Activated CD4-positive, alpha-beta T cell treated with anti-CD3 and anti-CD28 coated beads, Interleukin-2, amount 10 ng/mL, durations not matched to agents 24 days and 14 days (primary cell): ENCODE data around the gene LRRC7. TPM values are rescaled to one million over a fixed set of nuclear protein-coding genes. Genes with fewer than 3 reads are reported as not detected.

Source experiments
- DNase-seq: peaks from one replicate; pipeline ENCODE4 v3.0.0; 2022
- H3K27ac Mint-ChIP-seq: one replicate; pipeline ENCODE4 v1.8.0; 2022; ENCODE audit warnings: mild to moderate bottlenecking, mixed read lengths
- H3K27me3 Mint-ChIP-seq: one replicate; pipeline ENCODE4 v1.8.0; 2022; ENCODE audit warnings: mixed read lengths
- H3K36me3 Mint-ChIP-seq: one replicate; pipeline ENCODE4 v1.8.0; 2022; ENCODE audit warnings: low read depth, mild to moderate bottlenecking, mixed read lengths
- H3K4me1 Mint-ChIP-seq: one replicate; pipeline ENCODE4 v1.8.0; 2021; ENCODE audit warnings: mixed read lengths
- H3K4me3 Mint-ChIP-seq: one replicate; pipeline ENCODE4 v1.8.0; 2022; ENCODE audit warnings: mild to moderate bottlenecking, moderate library complexity, mixed read lengths
- H3K9me3 Mint-ChIP-seq: one replicate; pipeline ENCODE4 v1.8.0; 2021; ENCODE audit warnings: mixed read lengths
- intact Hi-C: fragments of 100-400 bp; cut with micrococcal nuclease; formaldehyde crosslinking; loops from one replicate; pipeline ENCODE4 v1.15.1; 2023
- total RNA-seq: library from RNA; stranded (reverse); gene quantifications from 2 replicates; pipeline ENCODE4 v1.2.3, GENCODE V29; 2022

LRRC7 gene
- total RNA-seq, 1 donor from 2014 or later = 0.07 TPM

DNA sequence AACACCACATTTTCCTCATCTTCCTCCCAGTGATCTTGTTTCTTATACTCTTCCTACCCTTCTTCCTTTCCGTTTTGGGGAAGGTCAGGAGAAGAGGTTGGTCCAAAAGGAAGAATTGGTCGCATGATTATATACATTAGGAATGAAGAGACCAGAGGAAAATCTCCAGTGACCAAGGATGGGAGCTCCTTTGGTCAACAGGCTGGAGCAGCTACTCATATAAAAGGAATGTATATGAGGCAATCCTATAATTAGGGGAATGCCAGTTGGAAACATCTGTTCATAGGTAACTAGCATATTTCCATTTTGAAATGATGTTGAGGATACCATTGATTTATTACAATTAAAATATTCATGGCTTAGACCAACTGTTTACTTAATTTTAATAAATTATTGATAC, 523.2 kb downstream of the LRRC7 start:
- intact Hi-C loops = no loop called here
- Mint-ChIP-seq H3K27me3 (peaks cover 5% of the 10 kb centered on the region), H3K36me3 (no peaks in the 10 kb centered on the region), H3K27ac (no peak overlapping the region), H3K9me3 (no peaks in the 10 kb centered on the region), H3K4me3 (no peak overlapping the region), H3K4me1 (no peaks in the 10 kb centered on the region)
- no peak for DNase-seq

GRCh38 chr1:70091811-70092210, 524.1 kb downstream of the LRRC7 start:
- Mint-ChIP-seq H3K36me3 (no peaks in the 10 kb centered on the region), H3K27me3 (peaks cover 5% of the 10 kb centered on the region), H3K9me3 (no peaks in the 10 kb centered on the region), H3K4me3 (no peak overlapping the region), H3K4me1 (no peaks in the 10 kb centered on the region), H3K27ac (no peak overlapping the region)
- intact Hi-C loops = no loop called here
- DNase-seq = no peak

- peaks cover 5% of the 10 kb centered on the region for H3K27me3 Mint-ChIP-seq
- intact Hi-C loops = no loop called here
- no peak overlapping the region for H3K4me3 Mint-ChIP-seq
- no peak overlapping the region for H3K27ac Mint-ChIP-seq
- DNase-seq = no peak
- no peaks in the 10 kb centered on the region for H3K36me3 Mint-ChIP-seq
- no peaks in the 10 kb centered on the region for H3K4me1 Mint-ChIP-seq
- H3K9me3 Mint-ChIP-seq = no peaks in the 10 kb centered on the region
Observed at GRCh38 chr1:70092526-70092925, 524.8 kb downstream of the LRRC7 start.

- Mint-ChIP-seq H3K4me1 (no peaks in the 10 kb centered on the region), H3K36me3 (no peaks in the 10 kb centered on the region), H3K27ac (no peak overlapping the region), H3K27me3 (peaks cover 3% of the 10 kb centered on the region), H3K4me3 (no peak overlapping the region), H3K9me3 (no peaks in the 10 kb centered on the region)
- intact Hi-C loops = no loop called here
- DNase-seq = no peak
Observed at GRCh38 chr1:70093250-70093975, 525.7 kb downstream of the LRRC7 start.

- H3K4me1 Mint-ChIP-seq = no peaks in the 10 kb centered on the region
- no peaks in the 10 kb centered on the region for H3K36me3 Mint-ChIP-seq
- no peak for DNase-seq
- no peak overlapping the region for H3K27ac Mint-ChIP-seq
- intact Hi-C loops = no loop called here
- H3K27me3 Mint-ChIP-seq = peaks cover 4% of the 10 kb centered on the region
- H3K9me3 Mint-ChIP-seq = no peaks in the 10 kb centered on the region
- no peak overlapping the region for H3K4me3 Mint-ChIP-seq
Observed at GRCh38 chr1:70101231-70101630, 533.5 kb downstream of the LRRC7 start.

DNA sequence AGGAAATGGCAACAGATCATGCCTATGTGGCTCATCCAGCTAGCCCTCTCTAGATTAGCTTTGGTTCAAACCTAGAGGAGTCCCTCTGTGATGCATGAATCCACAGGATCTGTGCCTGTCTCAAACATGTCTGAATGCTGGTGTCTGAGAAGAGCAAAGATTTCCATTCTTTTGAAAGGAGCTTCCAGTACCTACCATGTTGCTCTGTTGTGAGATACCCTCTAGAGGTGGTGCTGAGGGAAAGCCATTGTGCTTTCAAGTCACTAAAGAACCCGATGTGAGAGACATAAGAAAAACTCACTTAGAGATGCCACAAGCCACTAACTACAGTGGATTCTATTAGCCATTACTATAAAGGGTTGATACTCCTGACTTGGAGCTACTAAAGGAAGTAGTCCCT, 534.1 kb downstream of the LRRC7 start:
- Mint-ChIP-seq H3K9me3 (no peaks in the 10 kb centered on the region), H3K27ac (no peak overlapping the region), H3K4me3 (no peak overlapping the region), H3K4me1 (no peaks in the 10 kb centered on the region), H3K36me3 (no peaks in the 10 kb centered on the region), H3K27me3 (peaks cover 6% of the 10 kb centered on the region)
- intact Hi-C loops = no loop called here
- no peak for DNase-seq

DNA sequence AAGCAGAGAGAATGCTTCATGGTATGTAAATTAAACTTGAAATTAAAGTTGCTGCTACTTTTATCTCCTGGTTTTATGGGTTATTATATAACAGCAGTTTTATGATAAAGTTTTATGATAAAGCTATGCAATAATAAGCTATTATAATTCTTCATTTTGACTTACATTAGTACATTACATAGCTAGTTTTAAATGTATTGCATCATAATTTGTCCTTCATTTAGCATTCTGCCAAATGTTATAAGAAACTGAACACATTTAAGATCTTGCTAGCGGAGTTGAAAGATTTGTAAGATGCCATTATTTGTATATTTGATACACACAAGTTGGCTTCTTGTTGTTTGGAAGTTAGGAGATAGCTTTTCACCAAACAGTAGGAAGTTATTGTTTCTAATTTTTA, 536.0 kb downstream of the LRRC7 start:
- Mint-ChIP-seq H3K27me3 (peaks cover 6% of the 10 kb centered on the region), H3K4me1 (no peaks in the 10 kb centered on the region), H3K27ac (no peak overlapping the region), H3K9me3 (no peaks in the 10 kb centered on the region), H3K4me3 (no peak overlapping the region), H3K36me3 (no peaks in the 10 kb centered on the region)
- DNase-seq = no peak
- intact Hi-C loops = no loop called here

- intact Hi-C loops = no loop called here
Observed at GRCh38 chr1:70109241-70109640, 541.5 kb downstream of the LRRC7 start.

DNA sequence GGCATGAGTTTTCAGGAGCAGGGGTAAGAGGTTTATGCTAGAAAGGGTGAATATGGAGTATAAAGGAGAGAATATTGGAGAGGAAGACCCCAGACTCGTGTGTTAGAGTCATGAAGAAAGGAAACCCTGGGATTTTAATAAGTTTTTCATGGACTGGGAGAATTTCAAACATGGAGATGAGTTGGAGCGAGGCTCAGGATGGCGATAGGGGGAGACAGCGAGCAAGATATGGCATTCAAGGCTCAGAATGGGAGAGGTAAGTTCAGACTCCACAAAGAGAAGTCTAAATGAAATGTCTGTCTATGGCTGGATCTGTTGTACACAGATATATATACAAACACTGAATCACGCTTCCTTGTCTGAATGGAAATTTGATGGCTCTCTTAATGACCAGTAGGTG, 545.1 kb downstream of the LRRC7 start:
- no peak overlapping the region for H3K27ac Mint-ChIP-seq
- H3K36me3 Mint-ChIP-seq = no peaks in the 10 kb centered on the region
- no peaks in the 10 kb centered on the region for H3K9me3 Mint-ChIP-seq

More at GRCh38 chr1:70109241-70109640, 541.5 kb downstream of the LRRC7 start:
- no peaks in the 10 kb centered on the region for H3K4me1 Mint-ChIP-seq
- H3K4me3 Mint-ChIP-seq = no peak overlapping the region
- H3K9me3 Mint-ChIP-seq = no peaks in the 10 kb centered on the region
- H3K36me3 Mint-ChIP-seq = no peaks in the 10 kb centered on the region
- H3K27ac Mint-ChIP-seq = no peak overlapping the region
- peaks cover 9% of the 10 kb centered on the region for H3K27me3 Mint-ChIP-seq
- no peak for DNase-seq

DNA sequence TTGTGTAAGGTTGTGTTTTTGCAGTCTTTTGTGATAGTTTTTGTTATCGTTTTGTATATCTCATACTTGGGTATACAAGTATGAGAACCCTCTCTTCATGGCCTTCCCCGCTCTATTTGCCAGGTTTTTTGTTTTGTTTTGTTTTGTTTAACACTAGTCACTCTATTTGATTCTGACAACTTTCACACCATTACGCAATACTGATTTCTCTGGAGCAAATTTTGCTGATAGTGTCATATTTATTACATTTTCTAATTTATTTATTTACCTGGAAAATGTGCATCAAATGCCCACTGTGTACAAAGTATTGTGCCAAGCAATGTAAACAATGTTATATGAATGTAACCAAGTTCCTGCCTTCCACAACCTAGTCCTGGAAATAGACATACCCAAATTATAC, 547.6 kb downstream of the LRRC7 start:
- H3K36me3 Mint-ChIP-seq = no peaks in the 10 kb centered on the region
- no peak for DNase-seq
- H3K9me3 Mint-ChIP-seq = no peaks in the 10 kb centered on the region
- H3K27me3 Mint-ChIP-seq = peaks cover 12% of the 10 kb centered on the region
- H3K27ac Mint-ChIP-seq = no peak overlapping the region
- no peak overlapping the region for H3K4me3 Mint-ChIP-seq
- intact Hi-C loops = no loop called here
- no peaks in the 10 kb centered on the region for H3K4me1 Mint-ChIP-seq

More for the DNA sequence above, 545.1 kb downstream of the LRRC7 start:
- DNase-seq = no peak
- H3K4me3 Mint-ChIP-seq = no peak overlapping the region
- intact Hi-C loops = no loop called here
- peaks cover 6% of the 10 kb centered on the region for H3K27me3 Mint-ChIP-seq
- no peaks in the 10 kb centered on the region for H3K4me1 Mint-ChIP-seq

- H3K36me3 Mint-ChIP-seq = no peaks in the 10 kb centered on the region
- peaks cover 14% of the 10 kb centered on the region for H3K27me3 Mint-ChIP-seq
- no peak overlapping the region for H3K4me3 Mint-ChIP-seq
Observed at GRCh38 chr1:70117046-70117445, 549.3 kb downstream of the LRRC7 start.

DNA sequence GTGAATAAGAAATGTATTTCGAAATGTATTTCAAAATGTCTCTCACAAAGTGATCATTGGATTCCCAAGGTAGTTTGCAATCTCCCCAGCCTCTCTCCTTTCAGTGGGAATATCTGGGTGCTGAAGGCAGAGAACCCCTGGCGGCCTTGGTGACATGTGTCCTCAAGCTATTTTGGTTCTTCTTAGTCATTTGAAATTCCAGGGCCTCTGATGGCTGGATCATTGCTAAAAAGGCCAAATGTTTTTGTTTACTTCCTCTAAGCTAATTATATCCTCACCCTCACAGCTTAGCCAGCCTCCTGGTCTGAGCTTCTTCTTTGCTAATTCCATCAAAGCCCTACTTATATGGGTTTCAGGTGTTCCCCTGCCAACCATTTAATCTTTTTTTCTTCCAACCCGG, 566.4 kb downstream of the LRRC7 start:
- Mint-ChIP-seq H3K36me3 (no peaks in the 10 kb centered on the region), H3K27ac (no peak overlapping the region), H3K27me3 (peaks cover 14% of the 10 kb centered on the region), H3K9me3 (no peaks in the 10 kb centered on the region), H3K4me1 (peaks cover 4% of the 10 kb centered on the region), H3K4me3 (no peak overlapping the region)
- intact Hi-C loops = loop anchor here (5.0 kb wide), 2 partner anchors 113 to 913 kb away; partner anchors contain the start of gene PTGER3
- DNase-seq = no peak

More at GRCh38 chr1:70117046-70117445, 549.3 kb downstream of the LRRC7 start:
- Mint-ChIP-seq H3K27ac (no peak overlapping the region), H3K9me3 (no peaks in the 10 kb centered on the region), H3K4me1 (no peaks in the 10 kb centered on the region)
- no peak for DNase-seq
- intact Hi-C loops = no loop called here

DNA sequence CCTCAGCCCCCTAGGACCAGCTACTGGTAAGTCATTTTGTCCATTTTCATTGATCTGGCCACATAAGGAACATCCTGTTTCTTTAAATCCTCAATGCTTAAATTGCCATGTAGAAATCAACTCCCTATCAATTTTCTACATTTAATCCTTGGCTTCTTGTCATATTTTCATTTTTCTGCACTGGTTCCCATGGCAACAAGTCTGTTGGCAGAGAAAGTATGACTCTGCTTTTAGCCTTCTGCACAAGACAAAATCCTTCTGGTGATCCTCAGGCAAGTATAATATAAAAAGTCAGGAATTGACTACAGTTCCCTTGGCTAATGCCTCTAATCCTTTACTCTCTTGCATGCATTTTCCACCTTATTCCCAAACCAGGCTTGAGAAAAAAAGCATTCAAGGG, 572.6 kb downstream of the LRRC7 start:
- intact Hi-C loops = no loop called here
- H3K27ac Mint-ChIP-seq = no peak overlapping the region
- H3K9me3 Mint-ChIP-seq = no peaks in the 10 kb centered on the region
- peaks cover 5% of the 10 kb centered on the region for H3K27me3 Mint-ChIP-seq
- H3K36me3 Mint-ChIP-seq = peaks cover 2% of the 10 kb centered on the region
- no peak for DNase-seq
- no peak overlapping the region for H3K4me3 Mint-ChIP-seq
- no peaks in the 10 kb centered on the region for H3K4me1 Mint-ChIP-seq

GRCh38 chr1:70140894-70141293, 573.2 kb downstream of the LRRC7 start:
- DNase-seq = no peak
- no peaks in the 10 kb centered on the region for H3K9me3 Mint-ChIP-seq
- H3K4me1 Mint-ChIP-seq = no peaks in the 10 kb centered on the region
- H3K36me3 Mint-ChIP-seq = peaks cover 2% of the 10 kb centered on the region
- intact Hi-C loops = no loop called here
- peaks cover 5% of the 10 kb centered on the region for H3K27me3 Mint-ChIP-seq
- no peak overlapping the region for H3K4me3 Mint-ChIP-seq
- no peak overlapping the region for H3K27ac Mint-ChIP-seq

GRCh38 chr1:70142075-70142474, 574.4 kb downstream of the LRRC7 start:
- Mint-ChIP-seq H3K4me1 (no peaks in the 10 kb centered on the region), H3K9me3 (no peaks in the 10 kb centered on the region), H3K27ac (no peak overlapping the region), H3K4me3 (no peak overlapping the region), H3K36me3 (peaks cover 2% of the 10 kb centered on the region), H3K27me3 (peaks cover 5% of the 10 kb centered on the region)
- no peak for DNase-seq
- intact Hi-C loops = no loop called here
